GM15510 (cell line): ENCODE results near the gene CHPF.

Experiments
- POLR2A ChIP-seq: IDR thresholded peaks from 3 replicates; pipeline ENCODE4 v1.6.1; 2011; ENCODE audit warnings: borderline replicate concordance; ENCODE audit not compliant: insufficient read length; ENCODE audit errors: extremely low read depth

The CHPF gene

GRCh38 chr2:219517954-219518778 lies 25.4 kb downstream of the CHPF start:
- no peak for TF ChIP-seq POLR2A

GRCh38 chr2:219516888-219517287 lies 26.7 kb downstream of the CHPF start:
- no peak for TF ChIP-seq POLR2A

GRCh38 chr2:219515874-219516629 lies 27.6 kb downstream of the CHPF start:
- no peak for TF ChIP-seq POLR2A

GRCh38 chr2:219514836-219515235 lies 28.8 kb downstream of the CHPF start:
- no peak for TF ChIP-seq POLR2A

GRCh38 chr2:219514196-219514761 lies 29.3 kb downstream of the CHPF start, which contains the start of gene ASIC4:
TSS of gene ASIC4 (plus strand) at chr2:219514482. CDS start at chr2:219514725, 243 bp downstream.
- TF ChIP-seq POLR2A, result no peak

GRCh38 chr2:219513787-219514186 lies 29.8 kb downstream of the CHPF start:
- no peak for TF ChIP-seq POLR2A

GRCh38 chr2:219512524-219513216 lies 30.9 kb downstream of the CHPF start:
- no peak for TF ChIP-seq POLR2A

- no peak for TF ChIP-seq POLR2A
Measured at GRCh38 chr2:219511547-219512325, 31.9 kb downstream of the CHPF start.

GRCh38 chr2:219510512-219511135 lies 33.0 kb downstream of the CHPF start:
- no peak for TF ChIP-seq POLR2A

GRCh38 chr2:219509780-219510511 lies 33.7 kb downstream of the CHPF start:
- TF ChIP-seq POLR2A, result no peak

GRCh38 chr2:219508971-219509779 lies 34.4 kb downstream of the CHPF start:
- no peak for TF ChIP-seq POLR2A

- no peak for TF ChIP-seq POLR2A
Measured at GRCh38 chr2:219508444-219508734, 35.2 kb downstream of the CHPF start.

GRCh38 chr2:219507581-219508443 lies 35.8 kb downstream of the CHPF start:
- TF ChIP-seq POLR2A, result no peak
